HG03103 (cell line): Measurements from ENCODE around the gene RHEB.

ENCODE experiments used
- ATAC-seq: cut with Tn5 transposase; IDR thresholded peaks from one replicate; pipeline ENCODE4 v1.9.1; 2021; ENCODE audit warnings: low read depth; ENCODE audit not compliant: unreplicated experiment

Gene RHEB

DNA sequence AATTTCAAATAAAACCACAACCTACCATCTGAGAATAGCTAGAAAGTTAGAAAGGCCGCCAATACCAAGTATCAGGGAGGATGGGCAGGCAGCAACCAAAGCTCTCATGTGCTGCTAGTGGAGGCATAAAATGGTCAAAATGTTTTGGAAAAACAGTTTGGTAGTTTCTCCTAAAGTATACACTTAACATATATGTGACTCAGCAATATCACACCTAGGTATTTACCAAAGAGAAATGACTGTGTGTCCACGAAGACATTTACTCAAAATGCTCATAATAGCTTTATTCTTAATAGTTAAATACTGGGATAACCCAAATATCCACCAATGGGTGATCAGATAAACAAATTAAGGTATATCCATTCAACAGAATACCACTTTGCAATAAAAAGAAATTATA lies 14.3 kb downstream of the RHEB start:
- no peak for ATAC-seq

DNA sequence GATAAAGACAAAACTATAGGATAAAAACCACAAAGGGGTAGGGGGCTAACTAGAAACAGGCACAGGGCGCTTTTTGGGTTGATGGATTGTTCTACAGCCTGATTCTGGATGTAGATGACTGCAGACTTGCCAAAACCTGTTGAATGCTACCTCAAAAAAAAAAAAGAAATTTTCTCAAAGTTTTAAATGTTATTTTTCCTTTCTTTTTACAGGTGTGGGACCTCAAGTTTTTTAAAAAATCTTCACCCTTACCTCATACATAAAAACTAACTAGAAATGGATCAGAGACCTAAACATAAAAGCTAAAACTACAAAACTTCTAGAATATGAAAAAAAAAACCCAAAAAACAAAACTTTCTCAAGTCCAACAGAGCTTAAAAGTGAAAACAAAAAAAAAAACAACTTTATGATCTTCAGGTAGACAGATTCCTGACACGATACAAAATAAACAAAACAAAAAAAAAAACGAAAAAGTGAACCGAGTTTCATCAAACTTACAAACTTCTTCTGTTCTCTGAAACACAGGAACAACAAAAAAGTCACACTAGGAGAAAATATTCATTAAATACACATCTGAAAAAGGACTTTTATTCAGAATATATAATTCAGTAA lies 14.9 kb downstream of the RHEB start:
- ATAC-seq: no peak

DNA sequence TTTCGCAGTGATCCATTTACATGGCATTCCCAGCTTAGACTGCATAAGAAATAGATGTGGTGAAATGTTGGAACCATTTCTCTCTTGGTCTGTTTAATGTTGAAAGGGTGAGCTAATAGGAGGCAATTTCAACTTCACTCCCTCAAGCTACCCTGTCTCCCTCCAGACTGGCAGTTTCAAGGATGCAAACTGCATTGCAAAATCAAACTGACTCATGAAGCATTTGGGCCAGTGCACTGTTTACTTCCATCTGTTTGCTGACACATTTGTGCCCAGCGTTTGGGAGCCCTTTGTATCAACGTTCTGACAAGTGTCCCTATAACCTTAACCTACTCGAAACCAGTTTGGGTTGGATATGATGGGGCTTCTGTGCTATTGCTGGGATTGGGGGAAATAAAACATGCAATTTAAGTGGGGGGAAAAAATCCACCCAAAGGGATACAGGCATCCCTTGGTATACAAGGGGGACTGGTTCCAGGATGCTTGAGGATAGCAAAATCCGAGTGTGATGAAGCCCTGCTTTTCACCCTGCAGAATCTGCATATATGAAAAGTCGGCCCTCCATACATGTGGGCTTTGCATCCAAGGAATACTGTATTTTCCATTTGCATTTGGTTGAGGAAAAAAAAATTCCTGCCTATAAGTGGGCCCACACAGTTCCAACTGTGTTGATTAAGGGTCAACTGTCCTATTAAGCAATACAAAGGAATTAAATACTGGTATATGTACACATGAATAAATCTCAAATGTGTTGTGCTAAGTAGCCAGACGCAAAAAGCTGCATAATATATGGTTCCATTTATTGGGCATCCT lies 15.6 kb downstream of the RHEB start:
- no peak for ATAC-seq

DNA sequence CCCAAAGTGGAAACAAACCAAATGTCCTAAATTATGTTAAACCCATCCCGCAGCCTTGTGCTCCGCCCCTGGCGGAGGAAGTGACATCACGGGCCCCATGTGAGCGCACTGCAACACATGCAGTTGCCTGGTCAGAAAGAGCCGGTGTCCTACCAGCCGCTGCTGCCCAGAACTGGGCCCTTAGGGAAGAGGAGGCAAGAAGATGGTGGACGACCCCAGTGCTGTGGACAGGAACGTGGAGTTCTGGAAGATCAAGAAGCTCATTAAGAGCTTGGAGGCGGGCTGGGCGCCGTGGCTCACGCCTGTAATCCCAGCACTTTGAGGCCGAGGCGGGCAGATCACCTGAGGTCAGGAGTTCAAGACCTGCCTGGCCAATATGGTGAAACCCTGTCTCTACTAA lies 18.0 kb downstream of the RHEB start:
- ATAC-seq: no peak

DNA sequence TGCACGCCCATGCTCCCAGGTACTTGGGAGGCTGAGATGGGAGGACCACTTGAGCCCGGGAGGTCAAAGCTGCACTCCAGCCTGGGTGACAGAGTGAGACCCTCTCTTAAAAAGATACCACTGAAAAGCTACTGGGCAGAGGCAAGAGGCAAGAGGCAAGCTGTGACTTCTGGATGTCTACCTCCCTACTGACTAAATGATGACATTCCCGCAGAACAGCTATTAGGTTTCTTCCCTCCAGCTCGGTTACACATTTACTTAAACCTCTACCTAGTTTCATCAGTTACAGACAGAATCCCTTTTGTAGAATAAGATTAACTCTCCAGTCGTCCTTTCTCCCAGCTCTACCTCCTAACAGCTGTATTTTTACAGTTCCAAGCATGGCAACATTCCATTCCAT lies 21.2 kb downstream of the RHEB start:
- ATAC-seq: no peak

DNA sequence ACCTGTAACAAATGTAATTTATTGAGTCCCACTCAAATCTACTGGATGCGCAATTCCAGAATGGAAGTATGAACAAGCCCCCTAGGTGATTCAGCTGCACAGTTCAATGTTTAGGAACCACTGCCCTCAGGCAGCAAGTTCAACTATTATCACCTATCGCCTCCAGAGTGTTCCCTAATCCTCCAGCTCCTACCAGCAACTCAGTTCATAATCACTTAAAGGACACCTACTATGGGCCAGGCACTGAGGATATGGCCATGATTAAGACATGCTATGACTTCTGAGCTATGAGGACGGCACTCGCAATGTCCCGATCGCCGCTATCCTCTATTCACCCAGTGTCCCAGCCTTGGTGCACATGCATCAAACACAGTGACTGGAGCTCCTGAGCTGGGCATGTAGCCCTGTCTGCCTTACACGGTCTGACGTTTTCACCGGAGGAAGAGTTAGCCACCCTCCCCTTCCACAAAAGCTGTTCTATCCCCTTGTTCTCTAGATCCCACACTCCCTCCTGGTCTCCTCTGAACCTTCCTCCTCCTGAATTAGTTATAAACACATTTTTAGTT lies 22.3 kb downstream of the RHEB start:
- no peak for ATAC-seq

DNA sequence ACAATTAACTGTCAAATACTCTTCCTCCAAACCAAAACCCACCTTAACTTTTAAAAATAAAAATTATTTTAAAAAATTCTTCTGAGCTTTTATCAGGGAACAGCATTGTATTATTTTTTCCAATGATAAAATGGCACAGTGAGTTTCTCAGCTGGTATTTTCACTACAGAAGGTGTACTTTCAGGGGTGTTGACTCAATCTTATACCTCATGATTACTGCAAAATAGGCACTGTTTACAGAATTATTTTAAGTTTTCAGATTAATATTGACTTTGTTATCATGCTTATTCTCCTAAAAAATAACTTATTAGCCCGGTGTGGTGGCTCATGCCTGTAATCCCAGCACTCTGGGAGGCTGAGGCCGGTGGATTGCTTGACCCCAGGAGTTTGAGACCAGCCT lies 24.3 kb downstream of the RHEB start:
- no peak for ATAC-seq

DNA sequence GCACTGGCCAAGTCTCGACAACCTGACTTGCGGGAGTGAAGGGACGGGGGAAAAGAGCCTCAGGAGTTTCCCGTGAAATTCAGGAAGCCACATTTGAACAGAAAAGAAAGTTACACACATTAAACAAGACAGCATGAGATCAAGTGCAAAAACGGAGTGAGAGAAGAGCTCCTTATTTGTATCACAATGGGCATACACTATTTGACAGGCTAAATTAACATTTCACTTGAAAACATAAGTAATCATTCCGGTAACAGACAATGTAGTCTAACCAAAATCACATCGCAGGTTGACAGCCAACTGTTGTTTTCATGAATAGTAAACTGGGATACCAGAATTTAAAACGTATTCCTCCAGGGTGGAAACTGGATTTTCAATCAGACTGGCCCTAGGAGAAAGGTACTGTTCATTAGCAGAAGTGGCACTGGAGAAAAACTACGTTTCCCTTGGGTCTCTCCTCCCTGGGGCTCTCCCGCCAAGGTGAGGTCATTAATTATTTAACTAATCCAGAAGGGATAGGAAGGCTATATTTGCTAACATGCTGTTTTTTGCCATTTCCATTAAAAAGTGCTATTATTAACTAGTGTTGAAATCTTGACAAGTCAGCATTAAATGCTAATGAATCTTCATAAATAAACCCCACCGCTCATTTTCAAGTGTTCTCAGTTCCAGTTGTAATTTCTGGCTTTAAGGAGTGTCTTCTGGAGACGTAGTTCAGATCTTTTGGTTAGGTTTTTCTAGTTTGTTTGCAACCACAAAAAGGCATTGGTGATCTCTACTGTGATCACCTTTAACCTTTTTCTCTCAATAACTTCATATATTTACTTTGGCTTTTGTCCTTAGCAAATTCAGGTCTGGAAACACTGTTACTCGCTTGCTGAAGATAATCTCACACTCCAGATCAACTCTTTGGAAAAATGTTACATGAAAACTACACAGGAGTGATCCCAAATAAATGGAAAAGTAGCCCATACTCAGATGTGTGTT lies 25.1 kb downstream of the RHEB start:
- ATAC-seq: no peak

DNA sequence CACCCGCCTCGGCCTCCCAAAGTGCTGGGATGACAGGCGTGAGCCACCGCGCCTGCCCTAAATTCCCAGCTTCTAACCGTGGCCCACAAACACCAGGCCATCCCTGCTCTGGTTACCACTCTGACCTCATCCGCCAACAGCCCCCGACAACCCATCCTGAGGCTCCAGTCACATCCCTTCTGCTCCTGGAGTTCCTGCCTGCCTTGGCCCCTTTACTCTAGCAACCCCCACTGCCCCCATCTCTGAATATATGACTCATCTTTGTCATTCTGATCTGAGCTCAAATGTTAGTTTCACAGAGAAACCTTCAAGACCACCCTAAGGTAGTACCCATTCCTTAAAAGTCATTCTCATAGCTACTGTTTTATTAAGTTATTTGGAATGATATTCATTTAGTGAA lies 26.6 kb downstream of the RHEB start:
- no peak for ATAC-seq

DNA sequence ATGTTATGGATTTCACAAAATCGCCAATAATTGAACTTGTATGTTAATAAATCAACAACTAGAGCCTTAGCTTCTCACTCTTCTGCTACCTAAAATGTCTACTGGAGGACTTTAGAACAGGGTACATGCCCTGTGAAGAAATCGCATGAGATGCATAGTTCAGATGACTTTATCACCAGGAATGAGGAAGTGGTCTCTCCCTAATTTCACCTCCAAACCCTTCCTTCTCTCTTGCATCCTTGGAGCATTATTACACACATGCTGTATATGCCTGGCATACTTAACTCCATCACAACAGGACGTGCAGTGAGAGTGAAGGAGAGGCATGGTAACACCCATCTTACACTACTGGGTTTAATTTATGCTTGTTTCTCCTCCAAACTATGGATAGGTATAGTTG lies 27.8 kb downstream of the RHEB start:
- ATAC-seq: no peak

DNA sequence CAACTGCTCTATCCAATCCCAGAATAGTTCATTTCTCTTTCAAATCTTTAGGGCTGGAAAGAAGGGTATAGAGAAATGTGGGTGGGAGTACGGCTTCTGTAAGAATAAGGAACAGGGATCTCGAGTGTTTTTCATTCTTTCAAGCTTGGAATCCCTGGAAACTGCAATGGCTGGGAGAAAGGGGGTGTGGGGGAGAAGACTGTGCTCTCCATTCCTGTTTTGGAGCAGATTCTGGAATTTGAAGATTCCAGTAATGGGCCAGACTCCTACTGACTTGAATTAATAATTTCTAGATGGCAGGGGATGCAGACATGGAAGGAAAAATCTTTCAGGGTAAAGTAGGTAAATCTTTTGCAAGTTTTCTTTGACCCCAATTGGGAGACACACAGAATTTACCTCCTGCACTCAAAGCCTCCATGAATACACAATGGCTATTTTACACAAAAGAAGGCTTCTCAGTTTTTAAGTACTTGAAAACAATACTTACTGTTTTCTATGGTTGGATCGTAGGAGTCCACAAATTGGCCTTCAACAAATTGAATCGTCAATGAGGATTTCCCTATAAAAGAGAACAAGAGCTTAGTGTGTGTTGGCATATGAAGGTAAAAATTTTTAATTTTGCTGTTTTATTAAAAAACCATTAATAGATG lies 29.1 kb downstream of the RHEB start:
- ATAC-seq: no peak

DNA sequence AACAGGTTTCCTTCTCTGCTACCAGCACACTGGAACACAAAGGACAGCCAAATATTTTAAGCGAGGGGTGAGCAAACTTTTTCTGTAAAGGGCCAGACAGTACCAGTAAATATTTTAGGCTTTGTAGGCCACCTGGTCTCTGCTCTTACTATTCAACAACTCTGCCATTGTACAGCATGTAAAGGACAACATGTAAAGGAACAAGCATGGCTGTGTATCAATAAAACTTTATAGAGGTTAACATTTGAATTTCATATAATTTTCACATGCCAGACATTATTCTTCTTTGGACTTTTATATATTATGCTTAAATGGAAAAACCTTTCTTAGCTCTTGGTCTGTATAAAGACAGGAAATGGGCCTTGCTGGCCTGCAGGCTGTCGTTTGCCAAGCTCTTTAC lies 30.2 kb downstream of the RHEB start:
- no peak for ATAC-seq

DNA sequence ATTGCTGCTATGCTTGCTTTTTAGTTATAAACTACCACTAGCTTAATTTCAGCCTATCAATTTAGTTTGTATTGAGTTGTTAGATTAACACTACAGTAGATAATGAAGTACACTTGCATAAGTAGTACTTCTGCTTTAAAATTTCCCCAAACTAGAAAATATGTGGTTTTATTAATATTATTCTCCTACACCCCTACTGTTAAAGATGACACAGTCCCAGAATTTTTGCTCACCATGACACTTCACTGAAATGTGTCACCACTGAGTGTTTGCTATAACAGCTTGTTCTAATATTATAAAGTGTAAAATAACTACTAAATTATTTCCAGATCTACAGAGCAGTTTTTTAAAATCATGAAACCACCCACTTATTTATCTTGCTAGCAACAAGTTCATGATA lies 31.6 kb downstream of the RHEB start:
- ATAC-seq: no peak

DNA sequence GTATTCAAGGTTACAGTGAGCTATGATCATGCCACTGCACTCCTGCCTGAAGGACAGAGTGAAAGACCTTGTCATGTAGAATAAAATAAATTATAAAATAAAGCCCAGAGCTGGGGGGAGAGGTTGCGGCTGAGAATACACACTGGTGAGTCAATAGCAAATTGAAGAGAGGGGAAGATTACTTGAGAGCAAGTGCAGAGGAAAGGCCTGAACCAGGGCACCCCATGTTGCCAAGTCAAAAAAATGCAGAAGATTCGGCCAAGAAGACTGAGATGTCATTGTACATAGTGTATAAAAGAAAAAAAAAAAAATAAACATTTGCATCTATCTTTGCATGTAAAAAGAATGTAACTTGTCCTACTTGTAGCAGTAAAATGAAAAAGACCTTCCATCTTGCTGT lies 32.5 kb downstream of the RHEB start:
- no peak for ATAC-seq

DNA sequence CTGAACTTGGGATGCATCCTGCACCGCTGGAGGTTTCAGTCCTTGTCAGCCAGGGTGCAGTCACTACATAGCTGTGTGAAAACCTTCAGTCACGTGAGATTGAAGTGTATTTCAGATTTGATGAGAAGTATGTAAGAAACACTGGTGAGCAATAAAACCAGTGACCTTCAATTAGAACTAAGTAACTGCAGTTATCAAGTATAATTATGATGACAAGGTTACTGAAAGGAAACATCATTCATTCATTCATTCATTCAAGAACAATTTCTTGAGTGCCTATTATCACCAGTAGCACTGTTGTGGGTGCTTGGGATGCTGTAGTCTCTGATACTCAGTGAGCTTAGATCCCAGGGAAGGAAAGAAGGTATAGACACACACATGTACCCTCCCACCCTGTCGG lies 33.6 kb downstream of the RHEB start:
- ATAC-seq: no peak

DNA sequence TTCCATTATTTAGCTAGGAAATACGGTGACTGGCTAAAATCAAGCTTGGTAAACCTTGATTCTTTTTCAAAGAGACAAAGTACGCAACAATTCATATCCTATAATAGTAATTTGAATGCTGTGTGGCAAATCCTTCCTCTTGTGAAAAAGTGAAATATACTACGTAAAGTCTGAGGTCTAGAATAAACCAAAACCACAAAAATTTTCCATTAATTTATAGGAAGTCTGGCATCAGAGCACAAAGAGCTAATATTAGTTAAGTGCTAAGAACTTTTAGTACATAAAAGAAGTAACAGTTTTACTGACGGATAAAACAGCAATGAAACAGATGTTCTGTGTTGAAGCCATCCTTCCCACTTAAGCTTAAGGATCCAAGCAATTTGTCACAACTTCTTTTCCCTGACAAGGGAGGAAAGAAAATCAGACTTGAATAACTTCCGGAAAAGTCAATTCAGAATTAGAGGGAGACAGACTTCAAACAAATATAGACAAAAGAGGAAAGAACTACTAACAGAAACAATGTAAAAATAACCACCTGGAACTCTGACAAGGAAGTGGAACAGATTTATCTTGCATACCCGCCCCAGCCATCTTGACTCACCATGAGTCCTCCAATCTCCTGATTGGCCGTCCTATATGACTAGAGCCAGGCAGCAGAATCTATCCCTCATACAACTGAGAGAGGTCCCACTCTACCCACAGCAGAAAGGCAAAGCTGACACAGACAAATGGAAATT lies 34.6 kb downstream of the RHEB start:
- no peak for ATAC-seq

DNA sequence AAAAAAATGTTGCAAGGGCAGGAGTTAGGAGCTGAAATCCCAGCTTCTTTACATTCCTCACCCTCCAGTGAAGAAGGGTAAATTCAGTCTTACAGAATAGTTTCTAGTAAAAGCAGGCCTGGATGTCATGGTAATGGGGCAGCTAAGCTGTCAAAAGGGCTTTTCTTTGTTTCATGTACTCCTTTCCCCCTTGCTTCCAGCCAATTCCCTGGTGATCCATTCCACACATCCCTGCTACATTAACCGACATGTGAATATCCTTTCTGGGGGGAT lies 36.0 kb downstream of the RHEB start:
- ATAC-seq: no peak

DNA sequence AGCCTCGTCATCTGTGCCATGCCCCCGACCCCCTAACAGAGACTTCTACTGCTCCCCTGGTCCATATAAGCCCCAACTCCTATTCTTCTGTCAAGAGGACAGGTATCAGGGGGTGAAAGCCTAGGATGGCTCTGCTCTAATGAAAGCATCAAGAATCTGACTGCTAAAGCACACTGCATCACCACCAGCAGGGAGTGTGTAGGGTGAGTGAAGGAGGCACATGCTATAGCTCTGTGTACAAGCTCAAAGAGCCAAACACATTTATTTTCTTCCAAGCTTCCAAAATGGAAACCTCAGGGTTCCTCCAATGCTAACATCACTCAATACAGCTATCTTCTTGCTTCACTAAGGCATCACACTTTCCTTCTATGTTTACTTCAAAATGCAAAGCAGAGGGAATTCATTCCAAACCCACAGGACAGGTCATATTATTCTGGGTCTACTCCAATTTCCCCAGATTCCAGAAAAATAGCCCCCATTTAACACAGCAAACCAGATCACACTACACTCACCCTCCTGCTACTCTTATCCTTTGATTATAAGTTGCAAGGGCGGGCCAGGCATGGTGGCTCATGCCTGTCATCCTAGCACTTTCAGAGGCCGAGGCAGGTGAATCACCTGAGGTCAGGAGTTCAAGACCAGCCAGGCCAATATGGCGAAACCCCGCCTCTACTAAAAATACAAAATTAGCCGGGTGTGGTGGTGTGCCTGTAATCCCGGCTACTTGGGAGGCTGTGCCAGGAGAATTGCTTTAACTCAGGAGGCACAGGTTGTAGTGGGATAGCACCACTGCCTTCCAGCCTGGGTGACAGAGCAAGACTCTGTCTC lies 36.6 kb downstream of the RHEB start:
- ATAC-seq: no peak
